Esophagus muscularis mucosa (tissue), 4 donors: ENCODE measurements around the gene TMEM143.

Experiments
- EP300 ChIP-seq: sonication (generic); formaldehyde crosslinking; IDR thresholded peaks from one replicate; pipeline ENCODE4 v1.6.1; 2017; ENCODE audit warnings: antibody characterized with exemption
- POLR2AphosphoS5 ChIP-seq, 2 donors: sonication (generic); formaldehyde crosslinking; IDR thresholded peaks; one replicate each; pipeline ENCODE4 v1.6.1; 2017; ENCODE audit warnings: antibody characterized with exemption in 2 of 2
- TF ChIP-seq, protein P1 (sequence below), 3 experiments: fragments of 200-600 bp in 2 of 3; fragments of 450-650 bp in 1 of 3; sonication (generic) in 2 of 3; IDR thresholded peaks; one replicate each; pipeline ENCODE4 v1.5.1; 2017 to 2019; ENCODE audit warnings: antibody characterized with exemption in 3 of 3, mild to moderate bottlenecking in 2 of 3, moderate library complexity in 1 of 3

DNA sequence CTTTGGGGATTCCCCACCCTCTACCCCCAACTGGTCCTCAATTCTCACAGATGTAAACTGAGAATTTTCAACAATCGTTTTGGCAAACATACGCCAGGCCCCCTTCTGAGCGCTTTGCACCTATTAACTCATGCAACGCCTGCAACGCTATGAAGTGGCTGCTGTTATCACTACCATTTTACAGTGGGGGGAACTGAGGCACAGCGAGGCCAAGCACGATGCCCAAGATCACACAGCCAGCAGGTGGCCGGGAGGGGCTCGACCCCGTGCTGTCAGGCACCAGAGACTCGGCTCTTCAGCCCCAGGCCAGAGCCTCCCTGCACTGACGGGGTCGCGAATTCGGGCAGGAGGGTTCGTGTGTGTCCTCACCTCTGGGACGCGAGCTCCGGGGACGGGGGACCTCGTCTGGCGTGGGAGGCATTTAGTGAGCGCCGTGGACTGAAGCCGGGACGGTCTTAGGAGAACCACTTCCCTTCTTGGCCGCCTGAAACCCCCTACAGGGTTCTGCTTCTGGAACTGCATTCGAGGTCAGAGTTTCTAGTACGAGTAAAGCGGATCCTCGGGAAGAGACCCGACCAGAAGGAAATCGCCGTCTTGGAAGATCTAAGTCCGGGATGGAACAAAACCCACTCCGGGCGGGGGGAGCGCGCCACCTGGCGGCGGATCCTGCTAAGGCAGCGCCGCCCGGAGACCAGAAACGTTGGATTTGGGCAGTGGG lies 72.8 kb downstream of the TMEM143 start:
- TF ChIP-seq, protein P1, sequence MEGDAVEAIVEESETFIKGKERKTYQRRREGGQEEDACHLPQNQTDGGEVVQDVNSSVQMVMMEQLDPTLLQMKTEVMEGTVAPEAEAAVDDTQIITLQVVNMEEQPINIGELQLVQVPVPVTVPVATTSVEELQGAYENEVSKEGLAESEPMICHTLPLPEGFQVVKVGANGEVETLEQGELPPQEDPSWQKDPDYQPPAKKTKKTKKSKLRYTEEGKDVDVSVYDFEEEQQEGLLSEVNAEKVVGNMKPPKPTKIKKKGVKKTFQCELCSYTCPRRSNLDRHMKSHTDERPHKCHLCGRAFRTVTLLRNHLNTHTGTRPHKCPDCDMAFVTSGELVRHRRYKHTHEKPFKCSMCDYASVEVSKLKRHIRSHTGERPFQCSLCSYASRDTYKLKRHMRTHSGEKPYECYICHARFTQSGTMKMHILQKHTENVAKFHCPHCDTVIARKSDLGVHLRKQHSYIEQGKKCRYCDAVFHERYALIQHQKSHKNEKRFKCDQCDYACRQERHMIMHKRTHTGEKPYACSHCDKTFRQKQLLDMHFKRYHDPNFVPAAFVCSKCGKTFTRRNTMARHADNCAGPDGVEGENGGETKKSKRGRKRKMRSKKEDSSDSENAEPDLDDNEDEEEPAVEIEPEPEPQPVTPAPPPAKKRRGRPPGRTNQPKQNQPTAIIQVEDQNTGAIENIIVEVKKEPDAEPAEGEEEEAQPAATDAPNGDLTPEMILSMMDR (IDR thresholded peaks at IDR 0.05) = peak; percentile 96 to 99 (median 96)
- TF ChIP-seq POLR2AphosphoS5 (IDR thresholded peaks at IDR 0.05) (peak in 1 of 2 donors; percentile 34), EP300 (no peak)
